ENCODE data around the gene TSPAN18. TPM values are rescaled to one million over a fixed set of nuclear protein-coding genes. Genes with fewer than 3 reads are reported as not detected.

The TSPAN18 gene
- total RNA-seq, 1 donor from 2014 or later, result 2.8 TPM

DNA sequence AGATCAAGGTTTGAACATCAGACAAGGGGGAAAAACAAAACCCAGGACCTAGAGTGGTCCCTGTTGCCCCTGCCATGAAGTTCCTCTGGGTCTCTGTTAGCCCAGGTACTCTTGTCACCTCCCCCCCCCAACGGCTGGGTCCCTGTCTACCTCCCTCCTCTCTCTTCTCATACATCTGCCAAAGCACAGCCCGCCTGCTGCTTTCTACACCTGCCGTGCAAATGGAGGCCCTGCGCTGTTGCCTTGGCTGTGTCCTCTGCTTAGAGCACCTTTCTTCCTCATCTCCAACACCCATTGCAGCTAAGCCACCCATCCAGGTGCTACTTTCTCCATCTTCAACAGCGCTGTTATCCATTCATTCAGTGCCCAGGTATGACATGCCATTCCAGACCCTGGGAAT lies 124.7 kb downstream of the TSPAN18 start:
- Mint-ChIP-seq H3K36me3 (ENCODE audit: low read depth) (peaks cover 2% of the 10 kb centered on the region), H3K27me3 (no peaks in the 10 kb centered on the region), H3K4me1 (no peaks in the 10 kb centered on the region), H3K9me3 (peaks cover 8% of the 10 kb centered on the region), H3K27ac (no peak overlapping the region), H3K4me3 (no peak overlapping the region)
- ChIA-PET CTCF (no interaction called here), POLR2A (no interaction called here)
- ATAC-seq (ENCODE audit: low read depth), result no peak
- TF ChIP-seq, protein P1, sequence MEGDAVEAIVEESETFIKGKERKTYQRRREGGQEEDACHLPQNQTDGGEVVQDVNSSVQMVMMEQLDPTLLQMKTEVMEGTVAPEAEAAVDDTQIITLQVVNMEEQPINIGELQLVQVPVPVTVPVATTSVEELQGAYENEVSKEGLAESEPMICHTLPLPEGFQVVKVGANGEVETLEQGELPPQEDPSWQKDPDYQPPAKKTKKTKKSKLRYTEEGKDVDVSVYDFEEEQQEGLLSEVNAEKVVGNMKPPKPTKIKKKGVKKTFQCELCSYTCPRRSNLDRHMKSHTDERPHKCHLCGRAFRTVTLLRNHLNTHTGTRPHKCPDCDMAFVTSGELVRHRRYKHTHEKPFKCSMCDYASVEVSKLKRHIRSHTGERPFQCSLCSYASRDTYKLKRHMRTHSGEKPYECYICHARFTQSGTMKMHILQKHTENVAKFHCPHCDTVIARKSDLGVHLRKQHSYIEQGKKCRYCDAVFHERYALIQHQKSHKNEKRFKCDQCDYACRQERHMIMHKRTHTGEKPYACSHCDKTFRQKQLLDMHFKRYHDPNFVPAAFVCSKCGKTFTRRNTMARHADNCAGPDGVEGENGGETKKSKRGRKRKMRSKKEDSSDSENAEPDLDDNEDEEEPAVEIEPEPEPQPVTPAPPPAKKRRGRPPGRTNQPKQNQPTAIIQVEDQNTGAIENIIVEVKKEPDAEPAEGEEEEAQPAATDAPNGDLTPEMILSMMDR (IDR thresholded peaks at IDR 0.05), result no peak
- intact Hi-C loops (cut with micrococcal nuclease), result no loop called here
- DNase-seq, result no peak

DNA sequence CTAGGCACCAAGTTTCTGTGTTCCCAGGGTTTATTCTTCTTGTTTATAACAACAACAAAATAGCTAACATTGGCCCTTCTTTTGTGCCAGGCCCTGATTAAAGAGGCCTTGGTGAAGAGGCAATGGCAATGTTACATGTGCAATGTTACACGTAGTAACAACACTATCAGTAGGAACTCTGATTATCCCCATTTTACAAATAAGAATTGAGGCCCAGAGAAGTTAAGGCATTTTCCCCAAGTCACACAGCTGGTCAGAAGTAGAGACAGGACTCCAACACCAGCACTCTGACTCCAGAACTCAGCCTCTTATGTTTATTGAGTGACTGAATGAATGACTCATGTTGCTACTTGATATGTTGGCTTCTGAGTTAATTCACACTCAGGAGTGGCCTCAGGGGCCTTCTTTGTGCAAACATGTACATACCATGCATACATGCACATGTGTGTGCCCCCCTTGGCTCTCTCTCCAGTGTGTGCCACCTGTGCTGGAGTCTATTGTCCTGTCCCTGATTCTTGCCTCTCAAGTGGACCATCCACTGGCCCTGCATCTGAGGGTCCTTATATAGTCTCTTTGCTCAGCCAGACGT lies 125.5 kb downstream of the TSPAN18 start:
- Mint-ChIP-seq H3K36me3 (ENCODE audit: low read depth) (peaks cover 2% of the 10 kb centered on the region), H3K27me3 (no peaks in the 10 kb centered on the region), H3K9me3 (peaks cover 3% of the 10 kb centered on the region), H3K4me1 (no peaks in the 10 kb centered on the region), H3K4me3 (no peak overlapping the region), H3K27ac (no peak overlapping the region)
- CTCF ChIA-PET, result no interaction called here
- DNase-seq, result no peak
- no peak for ATAC-seq (ENCODE audit: low read depth)
- intact Hi-C loops (cut with micrococcal nuclease), result no loop called here
- TF ChIP-seq, protein P1 (IDR thresholded peaks at IDR 0.05), result no peak
- POLR2A ChIA-PET, result no interaction called here

DNA sequence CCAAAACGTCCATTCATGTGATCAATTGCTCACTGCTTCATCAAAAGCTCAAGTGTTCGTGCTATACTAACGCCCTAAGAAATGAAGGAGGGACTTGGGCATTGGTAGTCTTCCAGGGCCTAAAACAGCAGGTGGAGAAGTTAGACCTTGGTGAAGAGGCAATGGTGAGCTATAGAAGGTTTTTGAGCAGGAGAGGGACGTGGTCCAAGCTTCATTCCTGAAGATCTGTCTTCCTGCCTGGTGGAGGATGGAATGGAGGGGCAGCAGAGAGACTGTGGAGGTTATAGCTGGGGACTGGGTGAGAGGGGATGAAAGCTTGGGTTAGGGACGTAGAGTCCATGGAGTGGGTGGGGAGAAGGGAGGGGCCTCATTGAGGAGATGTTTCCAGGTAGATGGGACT lies 126.2 kb downstream of the TSPAN18 start:
- no peaks in the 10 kb centered on the region for H3K36me3 Mint-ChIP-seq (ENCODE audit: low read depth)
- intact Hi-C loops (cut with micrococcal nuclease), result no loop called here
- DNase-seq (no peak), ATAC-seq (ENCODE audit: low read depth) (no peak)
- H3K27me3 Mint-ChIP-seq, result no peaks in the 10 kb centered on the region
- H3K9me3 Mint-ChIP-seq, result no peaks in the 10 kb centered on the region
- ChIA-PET CTCF (no interaction called here), POLR2A (no interaction called here)
- no peak overlapping the region for H3K4me3 Mint-ChIP-seq
- no peaks in the 10 kb centered on the region for H3K4me1 Mint-ChIP-seq
- TF ChIP-seq, protein P1 (IDR thresholded peaks at IDR 0.05), result no peak
- H3K27ac Mint-ChIP-seq, result no peak overlapping the region

DNA sequence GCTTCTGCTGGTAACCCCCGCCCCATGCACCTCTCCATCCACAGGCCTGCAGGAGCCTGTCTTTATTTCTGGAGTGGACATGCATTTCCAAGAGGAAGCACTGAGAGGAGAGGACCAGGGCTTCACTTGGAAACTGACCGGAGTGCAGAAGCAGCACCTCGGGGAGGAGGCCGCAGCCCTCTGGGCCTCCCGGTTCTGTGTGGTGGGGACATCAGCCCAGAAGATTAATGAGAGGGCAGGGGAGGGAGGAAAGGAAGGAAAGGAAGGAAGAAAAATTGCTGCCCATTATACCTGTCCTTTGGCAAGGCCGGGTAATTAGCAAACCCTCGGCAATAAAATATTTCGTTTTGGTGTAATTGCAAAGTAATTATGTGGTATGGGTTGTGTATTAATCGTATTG lies 126.9 kb downstream of the TSPAN18 start:
- POLR2A ChIA-PET, result no interaction called here
- H3K4me3 Mint-ChIP-seq, result no peak overlapping the region
- ATAC-seq (ENCODE audit: low read depth), result no peak
- no peaks in the 10 kb centered on the region for H3K4me1 Mint-ChIP-seq
- intact Hi-C loops (cut with micrococcal nuclease), result no loop called here
- TF ChIP-seq, protein P1 (IDR thresholded peaks at IDR 0.05), result no peak
- no peaks in the 10 kb centered on the region for H3K9me3 Mint-ChIP-seq
- no peak for DNase-seq
- H3K27ac Mint-ChIP-seq, result no peak overlapping the region
- H3K36me3 Mint-ChIP-seq (ENCODE audit: low read depth), result no peaks in the 10 kb centered on the region
- no peaks in the 10 kb centered on the region for H3K27me3 Mint-ChIP-seq
- CTCF ChIA-PET, result no interaction called here

DNA sequence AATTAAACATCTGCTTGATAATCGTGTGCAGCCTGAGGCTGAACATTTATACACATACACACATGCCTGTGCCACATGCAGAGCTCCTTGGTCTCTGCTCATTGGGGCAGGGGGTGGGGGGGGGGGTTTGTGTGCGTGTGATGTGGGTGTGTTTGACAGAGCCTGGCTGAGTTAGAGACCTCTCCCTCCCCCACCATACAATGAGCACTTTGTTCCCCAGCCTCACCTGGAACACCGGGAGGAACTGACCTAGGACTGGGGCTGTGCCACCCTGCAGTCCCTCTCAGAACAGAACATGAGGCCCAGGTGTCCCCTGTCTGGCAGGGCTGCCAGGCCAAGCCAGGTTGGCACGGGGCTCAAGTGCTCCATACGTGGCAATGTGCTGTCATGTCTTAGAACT lies 127.3 kb downstream of the TSPAN18 start:
- no peak for DNase-seq
- Mint-ChIP-seq H3K4me3 (no peak overlapping the region), H3K27me3 (no peaks in the 10 kb centered on the region), H3K36me3 (ENCODE audit: low read depth) (no peaks in the 10 kb centered on the region), H3K9me3 (no peaks in the 10 kb centered on the region), H3K27ac (no peak overlapping the region), H3K4me1 (no peaks in the 10 kb centered on the region)
- intact Hi-C loops (cut with micrococcal nuclease), result no loop called here
- no peak for ATAC-seq (ENCODE audit: low read depth)
- POLR2A ChIA-PET, result no interaction called here
- TF ChIP-seq, protein P1 (IDR thresholded peaks at IDR 0.05), result no peak
- CTCF ChIA-PET, result no interaction called here
